ENCODE results near the gene PRIM2.

GRCh38 chr6:57301757-57302156 is 15.7 kb upstream of the PRIM2 start:
- TF ChIP-seq CTCF (IDR thresholded peaks at IDR 0.05), result no peak
- no peak for TF ChIP-seq ZFX (IDR thresholded peaks at IDR 0.05; ENCODE audit: borderline replicate concordance)

All from 22Rv1 (cell line).